ENCODE measurements around the gene DNER.

DNA sequence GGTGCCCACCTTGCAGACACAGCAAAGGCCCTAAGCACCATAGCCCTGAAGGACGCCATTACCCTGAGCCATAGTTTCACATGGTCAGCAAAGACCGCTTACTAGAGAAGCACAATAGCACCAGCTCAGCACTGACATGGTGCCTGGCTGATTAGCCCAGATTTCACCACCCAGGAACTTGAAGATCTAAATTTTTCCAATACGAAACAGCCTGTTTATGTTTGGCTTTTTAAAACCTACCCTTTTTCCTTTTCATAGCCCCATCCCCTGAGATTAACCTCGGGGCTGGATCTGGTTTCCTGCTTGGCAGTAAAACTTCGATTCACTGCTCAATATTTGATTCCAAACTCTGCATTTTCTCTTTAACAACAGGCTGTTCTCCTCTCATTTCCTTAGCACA, 284.8 kb downstream of the DNER start:
- TF ChIP-seq, protein P1, sequence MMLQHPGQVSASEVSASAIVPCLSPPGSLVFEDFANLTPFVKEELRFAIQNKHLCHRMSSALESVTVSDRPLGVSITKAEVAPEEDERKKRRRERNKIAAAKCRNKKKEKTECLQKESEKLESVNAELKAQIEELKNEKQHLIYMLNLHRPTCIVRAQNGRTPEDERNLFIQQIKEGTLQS (IDR thresholded peaks at IDR 0.05), result no peak
- TF ChIP-seq POLR2A (IDR thresholded peaks at IDR 0.05; ENCODE audit: borderline replicate concordance, extremely low read depth, insufficient read depth, insufficient read length), result no peak

Data from HCT116 (cell line).